ENCODE measurements around the gene CCNYL1. TPM values are rescaled to one million over a fixed set of nuclear protein-coding genes. Genes with fewer than 3 reads are reported as not detected.

Gene CCNYL1
- total and polyA plus RNA-seq, 12 donors: 2.0 to 13.3 (median 6.6) TPM

DNA sequence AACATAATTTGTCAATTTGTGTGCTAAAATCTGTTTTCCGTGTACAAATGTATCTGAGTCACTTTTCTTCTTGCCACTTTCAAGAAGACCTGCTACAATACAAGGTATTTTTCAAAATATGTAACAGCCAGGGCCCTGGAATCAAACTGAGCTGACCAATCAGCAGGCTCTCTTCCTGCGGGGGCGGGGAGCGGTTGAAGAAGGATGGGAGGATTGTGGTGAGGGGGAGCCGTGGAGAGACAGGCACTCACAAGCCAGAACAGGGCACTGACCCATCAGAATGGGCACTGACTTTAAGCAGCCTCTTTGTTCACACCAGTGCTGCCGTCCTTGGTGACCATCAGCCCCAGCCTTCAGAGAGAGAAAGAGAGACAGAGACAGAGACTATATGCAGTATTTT is 40.6 kb upstream of the CCNYL1 start:
- Histone ChIP-seq H3K4me1 (replicated peaks in 1 of 2) (no peaks in the 10 kb centered on the region), H3K36me3 (replicated peaks in 1 of 2) (no peaks in the 10 kb centered on the region)
- intact Hi-C loops (cut with DNase I): no loop called here

DNA sequence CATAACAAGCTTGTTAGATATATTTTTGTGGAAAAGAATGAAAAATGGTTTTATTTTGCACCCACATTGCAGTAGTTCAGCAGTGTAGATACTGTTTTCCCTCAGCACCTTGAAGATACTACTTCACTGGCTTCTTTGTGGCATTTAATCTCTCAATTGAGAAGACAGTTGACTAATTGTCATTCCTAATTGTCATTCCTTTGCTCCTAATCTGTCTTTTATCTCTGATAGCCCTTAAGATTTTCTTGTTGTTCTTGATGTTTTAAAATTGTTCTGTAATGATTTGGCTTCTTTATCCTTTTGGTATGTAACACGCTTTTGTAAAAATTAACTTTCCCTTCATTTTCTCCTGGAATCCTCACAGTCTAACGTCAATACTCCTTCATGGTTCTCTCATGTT is 38.0 kb upstream of the CCNYL1 start:
- no peaks in the 10 kb centered on the region for H3K9me3 ChIP-seq (replicated peaks in 1 of 3)
- DNase-seq: no peak
- peaks cover 0 to 14% of the 10 kb centered on the region in 2 donors for H3K4me1 ChIP-seq (replicated peaks in 1 of 2)
- intact Hi-C loops (cut with DNase I): no loop called here
- WGBS, 4 donors: 44 to 100% (median 68%) methylated on average over 1 to 2 of the region's 2 CpGs
- no peaks in the 10 kb centered on the region for H3K36me3 ChIP-seq (replicated peaks in 1 of 2)
- H3K4me3 ChIP-seq: no peak overlapping the region
- no peak for TF ChIP-seq POLR2A (IDR thresholded peaks at IDR 0.05)
- TF ChIP-seq, protein P1, sequence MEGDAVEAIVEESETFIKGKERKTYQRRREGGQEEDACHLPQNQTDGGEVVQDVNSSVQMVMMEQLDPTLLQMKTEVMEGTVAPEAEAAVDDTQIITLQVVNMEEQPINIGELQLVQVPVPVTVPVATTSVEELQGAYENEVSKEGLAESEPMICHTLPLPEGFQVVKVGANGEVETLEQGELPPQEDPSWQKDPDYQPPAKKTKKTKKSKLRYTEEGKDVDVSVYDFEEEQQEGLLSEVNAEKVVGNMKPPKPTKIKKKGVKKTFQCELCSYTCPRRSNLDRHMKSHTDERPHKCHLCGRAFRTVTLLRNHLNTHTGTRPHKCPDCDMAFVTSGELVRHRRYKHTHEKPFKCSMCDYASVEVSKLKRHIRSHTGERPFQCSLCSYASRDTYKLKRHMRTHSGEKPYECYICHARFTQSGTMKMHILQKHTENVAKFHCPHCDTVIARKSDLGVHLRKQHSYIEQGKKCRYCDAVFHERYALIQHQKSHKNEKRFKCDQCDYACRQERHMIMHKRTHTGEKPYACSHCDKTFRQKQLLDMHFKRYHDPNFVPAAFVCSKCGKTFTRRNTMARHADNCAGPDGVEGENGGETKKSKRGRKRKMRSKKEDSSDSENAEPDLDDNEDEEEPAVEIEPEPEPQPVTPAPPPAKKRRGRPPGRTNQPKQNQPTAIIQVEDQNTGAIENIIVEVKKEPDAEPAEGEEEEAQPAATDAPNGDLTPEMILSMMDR (IDR thresholded peaks at IDR 0.05): no peak
- H3K27ac ChIP-seq: no peak overlapping the region
- H3K27me3 ChIP-seq: no peaks in the 10 kb centered on the region

More for the DNA sequence above, 40.6 kb upstream of the CCNYL1 start:
- no peak overlapping the region for H3K27ac ChIP-seq
- no peaks in the 10 kb centered on the region for H3K9me3 ChIP-seq (replicated peaks in 1 of 3)
- TF ChIP-seq POLR2A (IDR thresholded peaks at IDR 0.05): no peak
- TF ChIP-seq, protein P1 (IDR thresholded peaks at IDR 0.05): no peak
- DNase-seq: no peak
- WGBS, 4 donors: 69 to 81% (median 72%) methylated on average over 6 of the region's 6 CpGs
- H3K4me3 ChIP-seq: no peak overlapping the region
- no peaks in the 10 kb centered on the region for H3K27me3 ChIP-seq

DNA sequence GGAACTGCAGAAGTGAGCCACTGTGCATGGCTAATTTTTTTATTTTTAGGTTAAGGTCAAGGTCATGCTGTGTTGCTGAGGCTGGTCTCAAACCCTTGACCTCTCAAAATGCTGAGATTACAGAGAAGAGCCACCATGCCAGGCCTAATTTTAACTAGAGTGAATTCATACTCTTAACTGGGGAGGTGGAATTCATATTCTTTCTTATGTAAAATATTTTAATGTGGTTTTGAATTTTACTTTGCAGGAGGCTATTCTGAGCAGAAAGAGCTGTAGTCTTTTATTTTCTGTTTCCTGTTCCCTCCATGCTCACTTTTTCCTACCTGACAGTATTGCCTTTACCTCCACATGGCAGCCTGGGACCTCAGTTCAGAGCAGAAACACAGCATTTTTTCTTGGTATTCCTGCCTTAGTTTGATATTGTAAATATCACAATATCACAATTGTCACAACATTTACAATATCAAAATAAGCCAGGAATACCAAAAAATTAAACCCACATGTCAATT is 37.1 kb upstream of the CCNYL1 start:
- no peak overlapping the region for H3K27ac ChIP-seq
- intact Hi-C loops (cut with DNase I): no loop called here
- H3K4me3 ChIP-seq: no peak overlapping the region
- TF ChIP-seq, protein P1 (IDR thresholded peaks at IDR 0.05): no peak
- TF ChIP-seq POLR2A (IDR thresholded peaks at IDR 0.05): no peak
- no peaks in the 10 kb centered on the region for H3K27me3 ChIP-seq
- no peaks in the 10 kb centered on the region for H3K9me3 ChIP-seq (replicated peaks in 1 of 3)
- DNase-seq: no peak
- H3K4me1 ChIP-seq (replicated peaks in 1 of 2): peaks cover 0 to 14% of the 10 kb centered on the region in 2 donors
- H3K36me3 ChIP-seq (replicated peaks in 1 of 2): no peaks in the 10 kb centered on the region

DNA sequence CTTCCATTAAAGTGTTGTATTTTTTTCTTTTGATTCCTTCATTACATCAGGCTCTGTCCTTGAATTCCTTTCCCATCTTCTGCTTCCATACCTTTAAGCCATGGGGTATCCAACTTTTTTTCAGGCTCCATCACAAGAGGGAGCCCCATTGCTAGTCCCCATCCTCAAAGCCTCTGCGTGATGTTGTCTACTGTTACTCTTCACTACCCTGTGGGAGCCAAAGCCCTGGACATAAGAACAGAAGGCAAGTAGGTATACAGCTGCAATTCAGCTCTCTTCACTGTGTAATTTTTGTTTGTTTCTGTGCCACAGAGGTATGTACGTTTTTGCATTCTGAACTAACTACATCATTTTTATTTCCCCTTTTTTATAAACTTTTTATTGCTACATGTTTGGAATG is 36.6 kb upstream of the CCNYL1 start:
- no peak overlapping the region for H3K4me3 ChIP-seq
- H3K4me1 ChIP-seq (replicated peaks in 1 of 2): peaks cover 0 to 14% of the 10 kb centered on the region in 2 donors
- TF ChIP-seq, protein P1 (IDR thresholded peaks at IDR 0.05): no peak
- TF ChIP-seq POLR2A (IDR thresholded peaks at IDR 0.05): no peak
- intact Hi-C loops (cut with DNase I): no loop called here
- no peak for DNase-seq
- 72 to 87% (median 76%) methylated on average over 2 of the region's 2 CpGs for WGBS, 4 donors
- no peaks in the 10 kb centered on the region for H3K9me3 ChIP-seq (replicated peaks in 1 of 3)
- H3K27ac ChIP-seq: no peak overlapping the region
- no peaks in the 10 kb centered on the region for H3K36me3 ChIP-seq (replicated peaks in 1 of 2)
- no peaks in the 10 kb centered on the region for H3K27me3 ChIP-seq

Measured in adrenal gland (tissue), 12 donors.